Occipital lobe (tissue), 2 donors: ENCODE results near the gene TASP1. TPM values are rescaled to one million over a fixed set of nuclear protein-coding genes. Genes with fewer than 3 reads are reported as not detected.
A peak's percentile ranks its signal among the peaks of the same experiment; 100 is the strongest.

Experiments
- DNase-seq: peaks from one replicate; lab custom pipeline; 2025; lab: John Stamatoyannopoulos, UW
- total RNA-seq: library from RNA; depleted of rRNA; stranded (reverse); fragments of >200 nt; gene quantifications from one replicate; pipeline ENCODE4 v1.2.3, GENCODE V29; 2014

TASP1 gene
- total RNA-seq, 1 donor from 2014 or later = 27.5 TPM

DNA sequence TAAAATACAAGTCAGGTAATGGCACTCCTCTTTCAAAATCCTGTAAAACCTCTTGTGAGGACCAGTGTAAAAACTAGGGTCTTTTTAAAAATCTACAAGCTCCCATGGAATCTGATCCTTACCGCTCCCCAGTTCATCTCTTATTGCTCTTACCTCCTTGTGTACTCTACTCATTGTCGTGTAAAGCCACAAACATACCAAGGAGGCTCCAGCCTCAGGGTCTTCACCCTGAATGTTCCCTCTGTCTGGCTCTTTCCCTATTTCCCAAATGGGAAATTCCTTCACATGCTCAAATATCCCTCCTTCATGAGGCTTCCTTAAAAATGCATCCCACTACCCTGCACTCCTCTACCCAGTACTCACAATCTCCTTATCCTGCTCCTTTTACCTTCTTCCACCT, 67.1 kb downstream of the TASP1 start:
- no peak for DNase-seq

DNA sequence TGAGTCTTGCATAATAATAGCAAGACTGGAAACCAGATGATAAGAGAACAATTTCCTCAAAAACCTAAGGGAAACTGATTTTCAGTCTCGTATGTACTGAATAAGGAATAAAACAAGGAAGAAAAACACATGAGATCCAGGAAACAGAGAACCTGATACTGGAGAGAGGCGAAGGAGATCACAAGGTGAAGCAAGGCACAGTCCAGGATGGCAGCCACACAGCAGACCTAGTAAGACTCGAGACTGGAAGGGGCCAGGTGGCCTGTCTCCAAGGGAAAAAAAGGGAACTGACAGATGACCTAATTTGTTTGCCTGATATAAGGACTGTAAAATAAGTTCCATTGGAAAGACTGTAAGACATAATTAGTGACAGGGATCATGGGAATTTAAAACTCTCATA, 71.1 kb downstream of the TASP1 start:
- DNase-seq = no peak

DNA sequence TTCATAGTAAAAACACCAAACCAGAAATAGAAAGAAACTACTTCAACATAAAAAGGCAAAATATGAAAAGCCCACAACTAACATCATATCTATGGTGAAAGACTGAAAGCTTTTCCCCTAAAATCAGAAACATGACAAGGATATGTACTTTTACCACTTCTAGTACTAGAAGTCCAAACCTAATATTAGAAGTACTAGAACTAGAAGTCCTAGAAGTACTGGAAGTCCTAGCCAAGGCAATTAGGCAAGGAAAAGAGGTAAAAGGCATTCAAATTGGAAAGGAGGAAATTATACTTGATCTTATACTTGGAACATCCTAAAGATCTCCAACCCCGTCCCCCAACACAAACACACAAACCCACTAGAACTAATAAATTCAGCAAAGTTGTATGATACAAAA, 74.9 kb downstream of the TASP1 start:
- DNase-seq = no peak

DNA sequence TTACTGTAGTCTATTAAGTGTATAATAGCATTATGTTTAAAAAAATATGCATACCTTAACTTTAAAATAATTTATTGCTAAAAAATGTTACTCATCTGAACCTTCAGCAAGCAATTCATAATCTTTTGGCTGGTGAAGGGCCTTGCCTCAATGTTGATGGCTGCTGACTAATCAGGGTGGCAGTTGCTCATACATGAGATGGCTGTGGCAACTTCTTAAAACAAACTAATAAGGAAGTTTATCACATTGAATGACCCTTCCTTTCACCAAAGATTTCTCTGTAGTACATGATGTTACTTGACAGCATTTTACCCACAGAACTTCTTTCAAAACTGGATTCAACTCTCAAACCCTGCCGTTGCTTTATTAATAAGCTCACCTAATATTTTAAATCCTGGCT, 84.0 kb downstream of the TASP1 start:
- no peak for DNase-seq

DNA sequence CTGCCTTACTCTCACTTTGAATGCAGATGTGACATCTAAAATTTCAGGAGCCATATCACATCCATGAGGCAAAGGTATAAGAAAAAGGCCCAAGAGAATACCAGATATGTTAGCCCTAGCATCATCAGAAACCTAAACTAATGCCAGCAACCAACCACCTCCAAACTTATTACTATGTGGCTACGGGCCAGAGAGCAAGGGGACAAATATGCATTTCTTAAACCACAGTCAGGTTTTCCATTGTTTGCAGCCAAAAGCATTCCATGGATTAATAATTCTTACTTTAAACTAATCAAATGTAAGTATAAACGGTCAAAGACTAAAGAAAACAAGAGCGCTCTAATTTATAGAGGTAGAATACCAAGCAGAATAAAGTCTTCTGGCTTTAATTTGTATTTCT, 84.7 kb downstream of the TASP1 start:
- DNase-seq = no peak

DNA sequence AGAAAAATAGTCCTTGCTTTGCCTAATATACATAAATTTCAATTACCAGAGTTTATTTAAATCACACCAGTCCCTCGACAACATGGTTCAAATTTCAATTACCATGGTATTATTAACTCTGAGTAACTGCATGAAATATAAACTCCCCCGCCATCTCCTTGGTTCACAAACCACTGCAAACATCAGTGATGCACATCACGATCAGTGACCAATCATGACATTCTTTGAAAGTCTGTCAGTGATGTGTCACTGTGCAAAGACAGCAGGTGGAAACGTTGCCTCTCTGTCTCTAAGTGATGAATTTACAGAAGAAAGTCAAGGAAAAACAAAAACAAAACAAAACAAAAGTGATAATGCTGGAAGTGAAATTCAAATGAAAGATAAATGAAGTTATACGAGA, 86.7 kb downstream of the TASP1 start:
- DNase-seq = no peak

DNA sequence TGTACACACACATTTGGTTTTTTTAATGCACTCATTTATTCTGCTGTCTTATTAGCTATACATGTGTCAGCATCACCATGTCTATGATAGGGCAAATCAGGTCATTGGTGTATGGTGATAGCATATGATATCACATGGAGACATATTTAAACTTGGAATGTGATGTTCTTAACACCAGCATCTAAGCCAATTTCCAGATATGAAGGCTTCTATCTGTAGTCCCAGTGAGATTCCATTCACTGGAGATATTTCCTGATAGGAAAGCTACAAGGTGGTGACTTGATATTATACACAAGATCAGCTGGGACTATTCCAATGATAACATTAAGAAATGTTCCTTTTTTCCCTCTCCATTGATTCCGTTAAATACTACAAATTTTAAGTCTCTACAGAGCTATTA, 89.3 kb downstream of the TASP1 start:
- no peak for DNase-seq

DNA sequence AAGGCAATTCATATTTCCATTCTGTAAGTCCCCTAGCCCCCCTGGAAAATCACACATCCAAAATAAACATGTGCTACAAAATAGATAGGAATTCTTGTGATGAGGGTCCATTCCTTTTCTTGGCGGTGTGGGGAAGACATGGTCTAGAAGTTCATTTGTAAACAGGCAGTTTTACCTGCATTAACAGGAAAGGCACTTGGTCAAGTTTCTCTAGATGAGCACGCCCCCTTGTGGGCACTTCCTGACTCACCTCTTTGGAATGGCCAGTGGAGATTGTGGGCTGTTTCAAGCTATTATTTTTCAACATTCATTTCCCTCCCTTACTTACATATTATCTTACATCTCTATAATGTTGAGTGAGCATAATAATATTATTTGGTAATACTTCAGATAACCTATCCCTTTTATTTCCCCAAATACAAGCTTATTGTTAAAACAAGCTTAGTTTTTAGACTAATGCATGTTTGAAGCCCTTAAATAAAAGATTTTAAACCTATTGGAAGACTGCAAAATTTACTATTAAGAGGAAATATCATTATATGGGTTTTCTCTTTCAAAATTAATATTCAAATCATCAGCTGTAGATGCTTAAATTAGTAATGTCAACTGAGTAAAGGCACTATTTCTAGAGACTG, 92.1 kb downstream of the TASP1 start:
- peak; percentile 5 for DNase-seq

DNA sequence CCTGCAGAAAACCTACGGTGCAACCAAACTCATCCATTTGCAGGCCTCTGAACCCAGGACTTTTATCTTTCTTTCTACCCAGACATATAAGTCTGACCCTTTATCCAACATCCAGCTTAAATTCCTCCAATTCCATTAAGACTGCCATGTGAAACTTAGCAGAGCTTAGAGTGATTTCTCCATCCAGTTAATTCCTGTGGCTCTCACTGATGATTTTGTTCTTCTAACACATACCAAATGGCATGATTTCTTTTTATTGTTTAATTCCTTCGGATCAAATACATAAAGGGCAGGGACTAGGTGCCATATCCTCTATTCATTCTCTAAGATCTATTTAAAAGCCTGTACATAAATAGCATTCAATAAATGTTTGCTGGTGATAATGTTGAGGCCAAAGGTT, 92.9 kb downstream of the TASP1 start:
- no peak for DNase-seq

DNA sequence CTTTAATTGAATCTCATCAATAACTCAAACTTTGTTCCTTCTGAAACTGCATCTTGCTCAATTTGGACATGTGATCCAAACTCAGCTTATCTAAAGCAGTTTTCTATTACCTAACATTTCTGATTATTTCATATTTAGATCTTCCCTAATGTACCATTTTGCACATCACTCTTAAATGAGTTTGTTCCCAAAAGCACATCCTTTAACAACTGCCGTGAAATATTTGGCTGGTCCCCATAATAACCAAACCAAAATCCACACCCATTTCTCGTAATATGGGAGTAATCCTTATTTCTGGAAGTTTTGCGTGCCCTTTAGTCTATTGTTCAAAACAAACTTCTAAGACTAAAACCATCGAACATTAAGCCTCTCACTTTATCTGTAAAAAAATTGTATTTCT, 94.9 kb downstream of the TASP1 start:
- no peak for DNase-seq

DNA sequence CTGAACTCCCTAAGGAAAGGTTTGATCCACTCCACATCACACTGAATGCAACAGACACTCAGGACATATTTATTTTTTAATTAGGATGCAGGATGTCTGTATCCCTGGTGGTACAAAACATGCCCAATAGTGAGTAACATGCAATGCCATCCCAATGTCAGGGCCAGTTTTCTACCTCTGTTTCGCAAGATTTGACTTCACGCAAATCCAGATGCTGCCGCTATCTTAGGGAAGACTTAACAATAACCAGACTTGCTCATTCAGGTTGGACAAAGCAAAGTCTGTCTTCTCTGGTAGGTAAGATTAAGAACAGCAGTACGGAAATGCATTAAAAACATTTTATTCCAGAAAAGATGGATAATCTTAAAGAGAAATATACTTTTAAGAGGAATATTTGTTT, 103.1 kb downstream of the TASP1 start:
- no peak for DNase-seq

DNA sequence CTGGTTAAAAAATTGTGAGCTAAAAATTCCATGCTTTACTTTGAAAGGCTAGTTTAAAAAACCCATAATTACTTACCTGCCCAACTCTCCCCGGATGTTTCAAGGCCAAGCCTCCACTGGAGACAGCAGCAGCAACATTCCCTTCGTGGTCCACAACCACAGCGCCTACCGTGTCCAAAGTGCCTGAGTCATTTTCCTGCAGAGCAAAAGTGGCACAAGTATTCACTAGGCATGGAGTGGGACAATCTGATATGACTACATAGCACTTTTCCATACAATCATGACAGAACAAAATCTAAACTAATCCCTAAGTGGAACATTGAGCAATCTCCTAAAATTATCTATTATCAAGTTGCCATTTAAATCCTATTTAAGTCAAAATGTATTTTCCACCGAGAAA, 104.8 kb downstream of the TASP1 start:
- no peak for DNase-seq

DNA sequence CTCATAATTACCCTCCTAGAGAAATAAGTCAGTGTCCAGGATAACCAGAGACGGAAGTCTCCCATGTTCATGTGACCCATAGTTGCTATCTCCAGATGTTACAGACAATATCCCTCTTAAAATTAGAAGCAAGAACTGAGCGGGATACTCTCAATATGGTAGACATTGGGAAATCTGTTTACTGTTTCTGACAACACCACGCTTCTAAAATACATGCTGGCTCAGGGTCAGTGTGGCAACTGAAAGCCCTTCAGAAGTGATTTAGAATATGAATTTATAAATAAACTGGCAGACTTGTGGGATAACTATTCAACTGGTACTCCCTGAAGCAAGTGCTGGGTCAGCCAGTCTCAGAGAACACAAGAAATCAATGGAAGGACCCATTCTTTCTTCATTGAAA, 108.6 kb downstream of the TASP1 start:
- no peak for DNase-seq

DNA sequence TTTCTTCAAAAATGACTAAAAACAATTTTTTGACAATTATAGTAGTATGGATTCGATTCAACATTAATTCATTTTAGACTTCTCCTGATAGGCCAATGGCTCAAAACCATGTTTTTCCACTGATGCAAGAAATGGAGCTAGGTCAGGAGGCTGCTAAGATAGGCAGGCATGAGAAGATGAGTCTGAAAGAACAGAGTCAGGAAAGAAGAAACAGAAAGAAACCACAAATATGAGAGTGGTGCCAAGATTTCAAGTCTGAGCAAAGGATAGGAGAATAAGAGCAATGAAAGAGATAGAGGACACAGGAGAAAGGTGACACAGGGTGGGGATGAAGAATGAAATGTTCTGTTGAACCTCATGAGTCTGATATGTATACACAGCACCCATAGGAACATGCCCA, 112.2 kb downstream of the TASP1 start:
- no peak for DNase-seq

DNA sequence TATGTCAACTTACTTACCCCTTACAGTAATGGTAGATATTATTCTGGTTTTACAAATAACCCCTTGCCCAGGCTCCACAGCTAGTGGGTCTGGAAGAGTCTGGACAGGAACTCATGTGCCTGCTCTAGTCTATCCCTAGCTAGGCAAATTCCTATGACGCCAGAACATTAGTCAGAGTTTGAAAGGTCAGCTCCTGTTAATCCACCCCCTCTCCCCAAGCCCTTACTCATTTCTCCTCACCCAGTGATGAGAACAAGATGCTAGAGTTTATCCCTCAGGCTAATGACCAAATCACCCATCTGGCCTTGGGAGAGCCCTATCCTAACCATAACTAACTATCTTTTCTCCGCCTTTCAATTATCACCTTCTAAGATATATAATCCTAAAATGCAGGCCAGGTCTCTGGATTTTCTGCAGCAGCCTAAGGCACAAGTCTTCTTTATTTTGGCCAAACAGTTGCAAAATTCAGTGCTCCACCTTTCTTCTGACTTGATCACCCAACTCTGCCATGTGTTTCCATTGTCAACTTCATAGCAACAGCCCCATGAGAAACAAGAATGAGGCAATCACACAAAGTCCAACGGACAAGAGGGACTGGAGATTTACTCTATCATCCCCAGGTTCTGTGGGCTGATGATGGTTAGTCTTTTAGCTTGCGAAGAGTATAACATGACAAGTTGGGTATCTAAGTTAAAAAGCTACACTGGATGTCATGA, 113.3 kb downstream of the TASP1 start:
- no peak for DNase-seq

DNA sequence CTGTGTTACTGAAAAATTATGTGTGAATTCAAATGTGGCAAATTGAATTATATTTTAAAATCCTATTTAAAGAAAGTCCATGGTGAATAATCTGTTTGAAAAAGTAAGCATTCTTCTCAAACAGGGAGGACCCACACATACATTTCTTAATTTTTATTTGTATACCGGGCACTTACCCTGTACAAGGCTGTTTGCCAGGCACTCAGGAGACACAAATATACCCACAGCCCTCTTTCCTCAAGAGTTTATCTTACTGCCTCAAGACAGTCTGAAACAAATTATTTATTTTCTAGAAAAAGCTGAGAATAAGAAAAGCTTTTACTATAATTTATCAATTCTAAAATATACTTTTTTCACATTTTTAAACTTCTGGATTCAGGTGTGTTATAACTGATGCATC, 114.4 kb downstream of the TASP1 start:
- no peak for DNase-seq

DNA sequence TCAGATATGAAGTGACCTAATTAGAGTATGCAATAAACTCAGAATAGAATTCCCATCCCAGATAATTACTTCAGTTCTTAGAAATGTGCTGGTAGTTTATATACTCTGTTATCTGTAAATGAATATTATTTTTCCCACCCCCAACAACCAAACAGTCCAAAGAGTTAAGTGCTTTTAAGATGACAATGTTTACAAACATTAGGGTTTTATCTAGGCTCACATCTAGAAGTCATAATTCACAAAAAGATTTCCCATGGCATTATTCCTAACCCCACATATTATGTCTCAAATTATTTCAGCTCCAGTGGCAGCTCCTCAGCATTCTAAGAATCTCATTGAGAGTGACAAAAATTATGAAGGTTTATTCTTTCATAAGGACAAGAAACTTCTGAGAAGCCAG, 120.9 kb downstream of the TASP1 start:
- DNase-seq = no peak

DNA sequence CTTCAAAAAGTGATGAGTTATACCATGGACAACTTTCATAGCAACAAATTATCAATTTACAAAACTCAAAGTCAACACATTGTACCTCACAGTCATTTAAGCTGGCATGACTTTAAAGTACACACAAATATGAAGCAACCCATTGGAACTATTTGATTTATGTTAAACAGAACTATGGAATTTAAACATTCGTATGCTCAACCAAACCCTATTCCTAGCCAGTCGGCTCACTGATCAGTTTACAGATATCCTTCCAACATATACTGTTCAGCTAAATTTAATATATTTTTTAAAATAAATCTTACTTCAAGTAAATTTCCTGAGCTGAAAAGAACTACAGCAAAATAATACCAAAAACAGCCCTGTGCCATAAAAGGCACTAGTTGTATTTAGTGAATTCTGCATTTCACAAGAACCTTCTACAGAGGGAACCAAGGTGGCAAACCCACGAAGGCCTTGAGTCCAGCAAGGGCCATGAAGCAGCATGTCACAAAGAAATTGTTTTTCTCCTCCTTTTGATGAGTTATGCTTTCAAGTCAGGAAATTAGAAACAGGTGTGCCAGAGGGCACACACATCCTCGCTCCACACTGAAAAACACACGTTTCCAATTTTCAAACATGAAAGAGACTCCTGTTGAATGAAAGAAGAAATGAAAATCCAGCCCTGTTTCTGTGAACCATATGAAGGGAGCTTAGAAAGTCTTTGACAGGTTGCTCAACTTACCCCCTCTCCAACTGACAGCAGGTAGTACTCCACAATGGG, 122.8 kb downstream of the TASP1 start:
- DNase-seq = no peak

DNA sequence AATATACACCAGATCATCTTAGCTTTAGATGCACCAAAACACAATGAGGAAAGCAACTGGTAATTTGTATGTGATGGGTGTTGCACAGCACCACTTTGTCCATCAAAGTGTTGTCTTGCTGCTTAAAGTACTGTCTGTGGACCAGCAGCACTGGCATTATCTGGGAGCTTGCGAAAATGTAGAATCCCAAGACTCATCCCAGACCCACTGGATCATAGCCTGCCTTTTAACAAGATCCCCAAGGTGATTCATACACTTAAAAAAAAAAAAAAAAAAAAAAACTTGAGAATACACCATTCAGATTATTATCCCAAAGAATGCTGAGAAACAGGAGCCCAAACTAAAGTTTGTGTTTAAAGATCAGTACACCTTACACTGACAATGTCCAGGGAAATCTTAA, 123.4 kb downstream of the TASP1 start:
- DNase-seq = no peak

DNA sequence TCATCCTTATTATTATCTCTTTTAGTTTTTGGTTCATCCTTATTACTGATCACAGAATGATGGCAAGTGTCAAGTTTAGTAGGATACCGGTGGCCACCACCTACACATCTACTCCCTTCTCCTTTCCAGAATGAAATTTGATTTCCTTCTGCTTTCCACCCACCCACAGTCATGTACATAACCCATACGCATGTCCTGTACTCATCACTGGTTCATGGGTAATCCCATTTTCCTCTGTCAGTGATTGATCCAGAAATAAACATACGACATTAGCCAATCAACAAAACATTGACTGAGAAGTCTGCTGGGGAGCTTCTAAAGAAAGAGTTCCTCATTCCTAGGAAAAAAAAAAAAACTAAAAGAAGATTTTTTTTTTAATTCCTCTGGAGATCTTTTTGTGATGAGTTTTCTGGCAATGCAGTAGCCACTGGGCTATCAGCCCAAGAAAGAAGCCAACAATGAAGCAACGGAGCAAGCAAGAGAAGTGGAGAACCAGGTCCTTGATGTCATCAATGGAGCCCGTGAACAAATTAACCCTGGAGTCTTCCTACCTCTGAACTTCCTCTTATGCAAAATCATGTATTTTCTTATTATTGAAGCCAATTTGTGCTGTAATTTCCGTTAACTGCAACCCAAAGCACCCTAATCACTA, 127.8 kb downstream of the TASP1 start:
- no peak for DNase-seq

DNA sequence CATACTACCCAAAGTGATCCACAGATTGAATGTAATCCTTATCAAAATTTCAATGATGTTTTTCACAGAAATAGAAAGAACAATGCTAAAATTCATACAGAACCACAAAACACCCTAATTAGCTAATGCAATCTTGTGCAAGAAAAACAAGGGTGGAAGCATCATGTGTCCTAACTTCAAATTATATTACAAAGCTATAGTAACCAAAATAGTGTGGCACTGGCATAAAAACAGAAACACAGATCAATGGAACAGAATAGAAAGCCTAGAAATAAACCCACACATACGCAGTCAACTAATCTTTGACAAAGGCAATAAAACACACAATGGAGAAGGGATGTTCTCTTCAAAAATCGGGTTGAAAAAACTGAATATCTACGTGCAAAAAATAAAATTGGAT, 131.1 kb downstream of the TASP1 start:
- DNase-seq = no peak

DNA sequence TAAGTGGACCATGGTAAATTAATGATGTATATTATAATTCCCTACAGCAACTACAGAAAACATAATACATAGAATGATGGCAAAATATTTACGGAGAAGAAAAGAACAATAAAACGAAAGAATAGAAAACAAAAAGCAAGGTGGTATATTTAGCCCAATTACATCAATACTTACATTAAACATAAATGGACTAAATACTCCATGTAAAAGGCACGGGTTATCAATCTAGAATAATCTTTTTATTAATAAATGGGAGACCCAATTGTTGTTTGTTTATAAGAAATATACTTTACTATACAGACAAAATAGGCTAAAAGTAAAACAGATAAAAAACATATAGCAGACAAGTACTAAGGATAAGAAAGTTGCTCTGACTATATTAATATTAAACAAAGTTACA, 137.2 kb downstream of the TASP1 start:
- no peak for DNase-seq
